ENCODE results near the gene SSH3. TPM values are rescaled to one million over a fixed set of nuclear protein-coding genes. Genes with fewer than 3 reads are reported as not detected.

The SSH3 gene
- 57.8 TPM for total RNA-seq (2021; ENCODE audit: unreplicated experiment)
- polyA plus RNA-seq (2012) = 49.4 and 55.1 TPM in 2 replicates
- Bru-seq, nascent RNA = percentile 57 among the genes with signal in this experiment
- percentile 76 among the genes with signal in this experiment for BruChase-seq, experiment 1, labeled RNA remaining after a 6-hour chase
- percentile 70 among the genes with signal in this experiment for BruChase-seq, experiment 2, labeled RNA remaining after a 2-hour chase
- long read RNA-seq, transcript SSH3-201 (14 exons, 2,871 nt) = major isoform, 16 of 62 reads
- long read RNA-seq, partial matches to known transcripts = 10 of 62 reads
- long read RNA-seq, other reads (novel, unspliced or antisense) = 35 of 62 reads

- Histone ChIP-seq H3K36me3 (ENCODE audit: control insufficient read depth in 1 of 2, insufficient read depth in 2 of 2, low read length in 2 of 2) (peaks cover 10% of the 10 kb centered on the region in 2 experiments; a peak in 2 of 4 replicates), H3K4me3 (replicated peaks in 1 of 2; ENCODE audit: low read depth in 1 of 2, low read length in 2 of 2) (peak within 1 kb of the TSS; percentile 79 to 91), H3K4me2 (ENCODE audit: low read length) (peak within 1 kb of the TSS; percentile 95), H2AFZ (ENCODE audit: low read depth, low read length, poor library complexity, severe bottlenecking) (no peak within 1 kb of the TSS), H3K9ac (ENCODE audit: low read length) (peak within 1 kb of the TSS; percentile 90), H3K27me3 (ENCODE audit: insufficient read depth, low read length) (no peaks in the 10 kb centered on the region), H4K20me1 (ENCODE audit: insufficient read depth) (no peaks in the 10 kb centered on the region), H3K4me1 (ENCODE audit: control insufficient read depth in 1 of 2, insufficient read depth in 2 of 2, low read length in 2 of 2) (peaks cover 21 to 25% of the 10 kb centered on the region in 2 experiments), H3K9me3 (ENCODE audit: control insufficient read depth in 1 of 2, insufficient read depth in 1 of 2, low read depth in 1 of 2, low read length in 2 of 2) (no peaks in the 10 kb centered on the region), H3K9me2 (ENCODE audit: insufficient read depth) (no peaks in the 10 kb centered on the region), H3K79me2 (ENCODE audit: insufficient read depth, low read length) (peaks cover 15% of the 10 kb centered on the region), H3K27ac (ENCODE audit: low read depth, low read length) (peak within 1 kb of the TSS; percentile 85)
- BruUV-seq (replicated peaks) = no TSS peak
- RAD21 ChIA-PET (ENCODE audit: low non-redundant PET in 1 of 2, low total read pairs in 2 of 2, uncharacterized antibody in 2 of 2, unreplicated experiment in 2 of 2) = interaction anchor here (0.6 to 1.4 kb wide), 5 partner anchors 12 to 246 kb away, joined by 3 to 6 read pairs (median 4); no protein-coding TSS in a partner anchor
- CTCF ChIA-PET = interaction anchor here (0.7 to 1.5 kb wide), 4 partner anchors 14 to 79 kb away, joined by 3 to 9 read pairs (median 4); partner anchors contain the start of gene ANKRD13D
- no peak for TF ChIP-seq CTCF (IDR thresholded peaks at IDR 0.05 in 2 of 3, conservative IDR thresholded peaks at IDR 0.05 in 1 of 3; ENCODE audit: borderline replicate concordance in 1 of 3, insufficient read depth in 1 of 3, low read depth in 2 of 3, low read length in 2 of 3)
- TF ChIP-seq SP1 (IDR thresholded peaks at IDR 0.05; ENCODE audit: low read depth) = peak; percentile 74
- no peak for TF ChIP-seq CEBPB (IDR thresholded peaks at IDR 0.05; ENCODE audit: low read depth)
- peak; percentile 67; the same call in 1 of the 2 replicates for TF ChIP-seq SIN3A (IDR thresholded peaks at IDR 0.05; ENCODE audit: low read depth)
- TF ChIP-seq EGR1 (IDR thresholded peaks at IDR 0.05; ENCODE audit: low read depth) = peak; percentile 97
- peak; percentile 80 for TF ChIP-seq POLR2AphosphoS5 (IDR thresholded peaks at IDR 0.05; ENCODE audit: low read depth, low read length)
- TF ChIP-seq JUND (IDR thresholded peaks at IDR 0.05) = no peak
- peak; percentile 75; the same call in 1 of the 2 replicates for TF ChIP-seq ZFX (IDR thresholded peaks at IDR 0.05)
- TF ChIP-seq TCF7L2 (IDR thresholded peaks at IDR 0.05; ENCODE audit: borderline replicate concordance, extremely low read depth, insufficient read depth, insufficient read length) = peak; percentile 20
- TF ChIP-seq ATF3 (IDR thresholded peaks at IDR 0.05) = no peak
- peak; percentile 81 for TF ChIP-seq MAX (IDR thresholded peaks at IDR 0.05)
- ATAC-seq (peak; percentile 94), DNase-seq (ENCODE audit: low read depth, low spot score) (peak; percentile 42)
- intact Hi-C loops (cut with micrococcal nuclease) = no loop called here
- POLR2A ChIA-PET = interaction anchor here (1.0 to 2.4 kb wide), 5 partner anchors 9 to 50 kb away, joined by 3 to 11 read pairs (median 6); partner anchors contain the start of gene ANKRD13D
Observed at GRCh38 chr11:67303132-67303834, at the start of gene SSH3. Gene SSH3, plus strand, starts transcription at chr11:67303530. Its CDS starts 96 bp downstream, at chr11:67303626.

Measured in HCT116 (cell line).